ENCODE results near the gene MIPEP.

DNA sequence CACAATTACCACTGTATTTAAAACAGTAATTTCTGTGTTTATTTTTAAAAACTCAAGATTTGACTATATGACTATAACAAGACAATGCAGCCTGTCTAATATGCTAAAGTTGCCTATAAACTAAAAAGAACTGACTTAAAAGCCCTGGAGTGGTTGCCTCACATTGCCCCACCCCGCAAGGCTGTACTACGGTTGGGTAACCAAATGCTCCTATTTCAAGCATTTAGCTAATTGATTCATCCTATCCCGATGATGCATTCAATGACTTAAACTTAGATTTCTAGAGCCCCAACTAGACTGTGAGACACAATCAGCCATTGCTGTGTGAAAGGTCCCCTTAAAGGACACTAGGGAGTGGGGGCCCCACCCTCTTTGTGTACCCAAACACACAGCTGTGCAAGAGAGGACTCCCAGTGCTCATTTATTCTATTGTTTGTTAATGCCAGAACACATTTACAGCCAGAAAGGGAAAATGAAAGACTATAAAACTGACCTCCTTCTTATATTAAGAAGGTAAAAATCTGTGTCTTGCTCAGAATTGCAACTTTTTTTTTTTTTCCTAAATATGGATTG, 66.9 kb downstream of the MIPEP start:
- no peak for TF ChIP-seq POLR2A (IDR thresholded peaks at IDR 0.05; ENCODE audit: low read depth, low read length)
- TF ChIP-seq POLR2AphosphoS5 (IDR thresholded peaks at IDR 0.05; ENCODE audit: low read depth, low read length) = no peak

All from GM12892 (cell line).